Measurements from ENCODE around the gene ZNF532. TPM values are rescaled to one million over a fixed set of nuclear protein-coding genes. Genes with fewer than 3 reads are reported as not detected.

Gene ZNF532
- total RNA-seq, 6 donors from 2014 or later = 35.6 to 76.5 (median 42.9) TPM

DNA sequence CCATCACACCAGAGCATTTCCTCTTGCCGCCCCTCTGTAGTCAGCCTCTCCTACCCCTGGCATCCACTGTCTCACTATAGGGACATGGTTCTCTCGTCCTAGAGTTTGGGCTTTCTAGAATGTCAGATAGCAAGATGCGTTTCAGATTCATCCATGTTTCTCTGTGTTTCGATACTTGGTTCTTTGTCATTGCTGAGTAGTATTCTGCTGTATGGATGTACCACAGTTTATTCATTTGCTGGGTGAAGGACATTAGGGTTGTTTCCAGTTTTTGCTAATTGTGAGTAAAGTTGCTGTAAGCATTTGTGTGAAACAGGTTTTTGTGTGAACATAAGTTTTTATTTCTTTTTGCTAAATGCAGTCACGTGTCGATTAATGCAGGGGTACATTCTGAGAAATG is 3.8 kb downstream of the ZNF532 start:
- DNase-seq = no peak
- TF ChIP-seq EP300 (IDR thresholded peaks at IDR 0.05) (no peak), POLR2AphosphoS5 (IDR thresholded peaks at IDR 0.05) (no peak), POLR2A (IDR thresholded peaks at IDR 0.05) (no peak)
- TF ChIP-seq, protein P1, sequence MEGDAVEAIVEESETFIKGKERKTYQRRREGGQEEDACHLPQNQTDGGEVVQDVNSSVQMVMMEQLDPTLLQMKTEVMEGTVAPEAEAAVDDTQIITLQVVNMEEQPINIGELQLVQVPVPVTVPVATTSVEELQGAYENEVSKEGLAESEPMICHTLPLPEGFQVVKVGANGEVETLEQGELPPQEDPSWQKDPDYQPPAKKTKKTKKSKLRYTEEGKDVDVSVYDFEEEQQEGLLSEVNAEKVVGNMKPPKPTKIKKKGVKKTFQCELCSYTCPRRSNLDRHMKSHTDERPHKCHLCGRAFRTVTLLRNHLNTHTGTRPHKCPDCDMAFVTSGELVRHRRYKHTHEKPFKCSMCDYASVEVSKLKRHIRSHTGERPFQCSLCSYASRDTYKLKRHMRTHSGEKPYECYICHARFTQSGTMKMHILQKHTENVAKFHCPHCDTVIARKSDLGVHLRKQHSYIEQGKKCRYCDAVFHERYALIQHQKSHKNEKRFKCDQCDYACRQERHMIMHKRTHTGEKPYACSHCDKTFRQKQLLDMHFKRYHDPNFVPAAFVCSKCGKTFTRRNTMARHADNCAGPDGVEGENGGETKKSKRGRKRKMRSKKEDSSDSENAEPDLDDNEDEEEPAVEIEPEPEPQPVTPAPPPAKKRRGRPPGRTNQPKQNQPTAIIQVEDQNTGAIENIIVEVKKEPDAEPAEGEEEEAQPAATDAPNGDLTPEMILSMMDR (IDR thresholded peaks at IDR 0.05) = no peak
- peaks cover 0 to 24% (median 2%) of the 10 kb centered on the region in 4 donors for H3K36me3 ChIP-seq
- H3K4me1 ChIP-seq = peaks cover 33 to 43% (median 41%) of the 10 kb centered on the region in 4 donors
- no peaks in the 10 kb centered on the region for H3K9me3 ChIP-seq
- ATAC-seq (ENCODE audit: low FRiP score in 2 of 2) = no peak
- no peak overlapping the region for H3K4me3 ChIP-seq
- peaks cover 0 to 2% (median 0%) of the 10 kb centered on the region in 4 donors for H3K27me3 ChIP-seq
- WGBS, 2 donors = 81 to 97% methylated on average over 6 of the region's 6 CpGs
- H3K27ac ChIP-seq = no peak overlapping the region

DNA sequence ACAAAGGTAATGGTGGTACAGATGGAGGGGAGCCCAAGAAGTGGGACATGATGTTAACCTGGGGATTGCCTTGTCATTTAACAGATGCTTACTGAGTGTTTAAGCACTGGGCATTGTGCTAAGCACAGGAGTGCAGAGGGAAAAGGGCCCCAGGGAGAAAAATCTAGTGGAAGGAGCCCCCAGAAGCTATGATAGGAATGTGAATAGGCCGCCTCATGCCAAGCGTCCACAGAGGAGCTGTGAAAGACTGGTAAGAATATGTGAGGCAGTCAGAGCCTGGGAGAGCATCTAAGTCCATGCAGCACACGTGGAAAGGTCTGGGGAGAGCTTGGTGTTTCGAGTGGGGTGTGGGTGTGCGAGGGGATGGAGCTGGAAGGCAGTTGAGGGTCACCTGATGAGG is 5.5 kb downstream of the ZNF532 start:
- WGBS, 2 donors = 74 to 80% methylated on average over 5 of the region's 5 CpGs
- ATAC-seq (ENCODE audit: low FRiP score in 2 of 2) (no peak), DNase-seq (no peak)
- Histone ChIP-seq H3K4me1 (peaks cover 19 to 31% (median 26%) of the 10 kb centered on the region in 4 donors), H3K27ac (peak overlapping the region in 1 of 4 donors; percentile 57), H3K9me3 (no peaks in the 10 kb centered on the region), H3K4me3 (no peak overlapping the region), H3K27me3 (no peaks in the 10 kb centered on the region), H3K36me3 (peaks cover 0 to 26% (median 2%) of the 10 kb centered on the region in 4 donors)
- TF ChIP-seq POLR2AphosphoS5 (IDR thresholded peaks at IDR 0.05) = no peak

DNA sequence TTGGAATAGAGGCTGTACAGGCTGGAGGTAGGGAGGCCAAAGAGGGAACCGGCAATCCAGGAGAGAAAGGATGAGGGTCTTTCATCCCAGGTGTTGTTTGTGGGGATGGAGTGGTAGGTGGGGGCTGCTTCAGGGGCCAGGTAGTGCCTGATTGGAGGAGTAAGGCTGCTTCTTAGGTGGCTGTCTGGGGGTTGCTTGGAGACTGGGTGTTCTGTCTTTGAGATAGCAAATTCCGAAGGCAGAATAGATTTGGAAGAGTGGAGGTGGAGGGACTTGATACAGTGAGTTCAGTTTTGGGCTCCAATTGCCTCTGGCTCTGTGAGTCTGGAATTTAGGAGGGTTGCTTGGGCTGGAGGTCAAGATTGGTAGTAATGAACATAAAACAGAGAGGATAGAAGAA is 5.9 kb downstream of the ZNF532 start:
- H3K36me3 ChIP-seq = peaks cover 0 to 29% (median 2%) of the 10 kb centered on the region in 4 donors
- no peak for DNase-seq
- no peak for ATAC-seq (ENCODE audit: low FRiP score in 2 of 2)

DNA sequence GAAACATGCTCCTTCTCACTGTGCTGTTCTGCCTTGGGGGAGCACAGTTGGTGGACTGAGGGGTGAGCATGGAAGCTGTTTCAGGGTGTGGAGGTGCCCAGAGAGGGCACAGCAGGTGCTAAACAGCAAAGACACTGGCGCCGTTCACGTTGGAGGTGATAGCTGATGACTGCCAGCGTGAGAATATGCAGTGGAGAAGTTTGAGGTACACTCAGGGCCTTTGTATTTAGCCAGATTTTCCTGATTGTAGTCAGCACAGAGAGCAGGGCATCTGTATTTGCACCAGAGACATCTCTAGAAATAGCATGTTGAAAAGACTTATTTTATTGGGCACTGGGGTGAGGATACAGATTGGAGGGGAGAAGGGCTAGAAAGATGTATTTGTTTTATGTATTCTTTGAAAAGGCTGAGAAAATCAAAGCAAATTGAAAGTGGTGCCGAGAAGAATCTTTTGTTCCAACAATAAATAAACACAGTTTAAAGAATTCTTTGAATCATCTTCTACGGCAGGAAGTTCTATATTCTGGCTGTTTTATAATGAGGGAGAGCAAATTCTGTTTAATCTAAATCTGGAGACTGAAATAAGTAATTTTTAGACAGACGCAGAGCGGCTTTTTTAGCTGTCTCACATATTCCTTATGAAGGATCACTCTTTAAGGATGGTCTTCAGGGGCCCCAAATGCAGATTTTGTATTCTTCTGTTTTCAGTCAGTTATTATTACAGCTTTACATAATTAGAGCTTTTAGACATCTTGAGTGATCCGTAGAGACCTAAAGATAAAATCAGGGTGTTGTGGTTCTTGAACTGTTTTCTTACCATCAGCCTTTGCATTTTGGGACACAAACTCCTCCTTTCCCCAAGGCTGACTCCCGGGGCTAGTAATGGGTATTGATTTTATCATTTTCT is 7.1 kb downstream of the ZNF532 start:
- Histone ChIP-seq H3K27ac (peak overlapping the region in 3 of 4 donors; percentile 0 to 74 (median 57)), H3K4me3 (no peak overlapping the region), H3K4me1 (peaks cover 9 to 16% (median 11%) of the 10 kb centered on the region in 4 donors), H3K36me3 (peaks cover 0 to 37% (median 3%) of the 10 kb centered on the region in 4 donors), H3K27me3 (no peaks in the 10 kb centered on the region), H3K9me3 (no peaks in the 10 kb centered on the region)
- WGBS, 2 donors = 57 to 62% methylated on average over 10 of the region's 10 CpGs
- DNase-seq = no peak
- ATAC-seq (ENCODE audit: low FRiP score in 2 of 2) = no peak
- TF ChIP-seq POLR2A (IDR thresholded peaks at IDR 0.05) (no peak), POLR2AphosphoS5 (IDR thresholded peaks at IDR 0.05) (no peak), EP300 (IDR thresholded peaks at IDR 0.05) (no peak)
- TF ChIP-seq, protein P1 (IDR thresholded peaks at IDR 0.05) = no peak

More for the DNA sequence above, 5.9 kb downstream of the ZNF532 start:
- WGBS, 2 donors = 87 to 88% methylated on average over 2 of the region's 2 CpGs
- Histone ChIP-seq H3K9me3 (no peaks in the 10 kb centered on the region), H3K27ac (peak overlapping the region in 1 of 4 donors; percentile 57), H3K4me3 (no peak overlapping the region), H3K4me1 (peaks cover 17 to 26% (median 21%) of the 10 kb centered on the region in 4 donors), H3K27me3 (no peaks in the 10 kb centered on the region)
- TF ChIP-seq POLR2AphosphoS5 (IDR thresholded peaks at IDR 0.05) (no peak), POLR2A (IDR thresholded peaks at IDR 0.05) (no peak)

DNA sequence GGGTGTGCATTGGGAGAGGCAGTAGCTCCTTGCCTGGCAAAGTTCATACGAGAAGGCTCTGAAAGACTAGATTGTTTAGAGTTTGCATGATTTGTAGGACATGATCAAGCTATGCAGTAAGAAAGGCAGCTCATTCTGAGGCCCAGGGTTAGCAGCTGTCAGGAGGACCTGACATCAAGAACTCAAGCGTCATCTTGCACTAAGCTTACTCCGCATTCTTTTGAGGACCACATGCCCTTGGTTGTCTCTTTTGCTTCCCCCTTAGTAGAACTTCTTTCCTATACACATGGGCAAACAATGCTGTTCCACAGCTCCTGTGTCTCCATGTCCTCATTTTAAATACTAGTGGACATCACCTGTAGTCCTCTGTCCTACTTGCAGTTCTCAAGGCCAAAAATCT is 14.0 kb downstream of the ZNF532 start:
- ATAC-seq (ENCODE audit: low FRiP score in 2 of 2) (no peak), DNase-seq (no peak)
- TF ChIP-seq POLR2A (IDR thresholded peaks at IDR 0.05) (no peak), POLR2AphosphoS5 (IDR thresholded peaks at IDR 0.05) (no peak), EP300 (IDR thresholded peaks at IDR 0.05) (no peak)
- TF ChIP-seq, protein P1 (IDR thresholded peaks at IDR 0.05) = no peak
- Histone ChIP-seq H3K27me3 (no peaks in the 10 kb centered on the region), H3K9me3 (no peaks in the 10 kb centered on the region), H3K27ac (no peak overlapping the region), H3K4me3 (no peak overlapping the region), H3K4me1 (peaks cover 0 to 4% (median 2%) of the 10 kb centered on the region in 4 donors), H3K36me3 (peaks cover 0 to 31% (median 3%) of the 10 kb centered on the region in 4 donors)
- WGBS, 2 donors = 96 to 98% methylated on average over 3 of the region's 3 CpGs

All from upper lobe of left lung (tissue), 6 donors.